Calu3 (cell line): ENCODE results near the gene SH2B3. TPM values are rescaled to one million over a fixed set of nuclear protein-coding genes. Genes with fewer than 3 reads are reported as not detected.

Experiments
- BruUV-seq: library from RNA; stranded (reverse); fragments of 400-500 nt; replicated peaks from 2 replicates; lab custom pipeline; 2021; lab: Mats Ljungman, UMichigan
- CTCF ChIA-PET: fragments of 300-600 bp; sonication (Branson Sonifier 250); formaldehyde crosslinking; loops from one replicate; lab custom pipeline; 2022; ENCODE audit warnings: antibody characterized with exemption; lab: Charles Lee
- DNase-seq: peaks from one replicate; pipeline ENCODE4 v3.0.0; 2022
- H3K27ac Mint-ChIP-seq: one replicate; pipeline ENCODE4 v1.8.0; 2022; ENCODE audit warnings: mixed read lengths; ENCODE audit not compliant: unreplicated experiment
- H3K27me3 Mint-ChIP-seq: one replicate; pipeline ENCODE4 v1.8.0; 2022; ENCODE audit warnings: mixed read lengths; ENCODE audit not compliant: unreplicated experiment
- H3K36me3 Mint-ChIP-seq: one replicate; pipeline ENCODE4 v1.8.0; 2022; ENCODE audit warnings: mild to moderate bottlenecking, moderate library complexity, mixed read lengths; ENCODE audit not compliant: insufficient read depth, unreplicated experiment
- H3K4me1 Mint-ChIP-seq: one replicate; pipeline ENCODE4 v1.8.0; 2022; ENCODE audit warnings: mild to moderate bottlenecking, low read depth, mixed read lengths; ENCODE audit not compliant: unreplicated experiment
- H3K4me3 Mint-ChIP-seq: one replicate; pipeline ENCODE4 v1.8.0; 2022; ENCODE audit warnings: mild to moderate bottlenecking, low read depth, moderate library complexity, mixed read lengths; ENCODE audit not compliant: unreplicated experiment
- H3K9me3 Mint-ChIP-seq: one replicate; pipeline ENCODE4 v1.8.0; 2022; ENCODE audit warnings: low read depth, mixed read lengths; ENCODE audit not compliant: unreplicated experiment
- intact Hi-C: fragments of 100-400 bp; cut with micrococcal nuclease; formaldehyde crosslinking; loops from one replicate; pipeline ENCODE4 v1.10.0; 2022; ENCODE audit not compliant: unreplicated experiment
- total RNA-seq: library from RNA; stranded (reverse); gene quantifications from 2 replicates; pipeline ENCODE4 v1.2.3, GENCODE V29; 2022
- TF ChIP-seq, protein P1 (sequence below): fragments of 200-600 bp; IDR thresholded peaks from one replicate; pipeline ENCODE4 v1.8.0; 2022; ENCODE audit warnings: antibody characterized with exemption; ENCODE audit not compliant: unreplicated experiment

The SH2B3 gene
- total RNA-seq, 1 experiment from 2014 or later = 14.3 TPM

- Mint-ChIP-seq H3K27ac (no peak overlapping the region), H3K27me3 (no peaks in the 10 kb centered on the region), H3K4me3 (no peak overlapping the region), H3K9me3 (no peaks in the 10 kb centered on the region), H3K4me1 (peaks cover 13% of the 10 kb centered on the region), H3K36me3 (no peaks in the 10 kb centered on the region)
- DNase-seq = no peak
- CTCF ChIA-PET = interaction anchor here (0.6 kb wide), 1 partner anchor 333 kb away, joined by 3 read pairs; no protein-coding TSS in a partner anchor
- no TSS peak for BruUV-seq
- intact Hi-C loops = no loop called here
- TF ChIP-seq, protein P1, sequence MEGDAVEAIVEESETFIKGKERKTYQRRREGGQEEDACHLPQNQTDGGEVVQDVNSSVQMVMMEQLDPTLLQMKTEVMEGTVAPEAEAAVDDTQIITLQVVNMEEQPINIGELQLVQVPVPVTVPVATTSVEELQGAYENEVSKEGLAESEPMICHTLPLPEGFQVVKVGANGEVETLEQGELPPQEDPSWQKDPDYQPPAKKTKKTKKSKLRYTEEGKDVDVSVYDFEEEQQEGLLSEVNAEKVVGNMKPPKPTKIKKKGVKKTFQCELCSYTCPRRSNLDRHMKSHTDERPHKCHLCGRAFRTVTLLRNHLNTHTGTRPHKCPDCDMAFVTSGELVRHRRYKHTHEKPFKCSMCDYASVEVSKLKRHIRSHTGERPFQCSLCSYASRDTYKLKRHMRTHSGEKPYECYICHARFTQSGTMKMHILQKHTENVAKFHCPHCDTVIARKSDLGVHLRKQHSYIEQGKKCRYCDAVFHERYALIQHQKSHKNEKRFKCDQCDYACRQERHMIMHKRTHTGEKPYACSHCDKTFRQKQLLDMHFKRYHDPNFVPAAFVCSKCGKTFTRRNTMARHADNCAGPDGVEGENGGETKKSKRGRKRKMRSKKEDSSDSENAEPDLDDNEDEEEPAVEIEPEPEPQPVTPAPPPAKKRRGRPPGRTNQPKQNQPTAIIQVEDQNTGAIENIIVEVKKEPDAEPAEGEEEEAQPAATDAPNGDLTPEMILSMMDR = no peak
Observed at GRCh38 chr12:111387747-111388323, 17.9 kb upstream of the SH2B3 start.

GRCh38 chr12:111389635-111390034, 16.1 kb upstream of the SH2B3 start:
- no TSS peak for BruUV-seq
- intact Hi-C loops = no loop called here
- CTCF ChIA-PET = interaction anchor here (0.6 kb wide), 1 partner anchor 48 kb away, joined by 11 read pairs; no protein-coding TSS in a partner anchor

GRCh38 chr12:111390910-111391309, 14.8 kb upstream of the SH2B3 start:
- CTCF ChIA-PET = no interaction called here
- Mint-ChIP-seq H3K27me3 (no peaks in the 10 kb centered on the region), H3K9me3 (no peaks in the 10 kb centered on the region), H3K27ac (no peak overlapping the region), H3K4me3 (no peak overlapping the region), H3K4me1 (peaks cover 13% of the 10 kb centered on the region), H3K36me3 (no peaks in the 10 kb centered on the region)
- intact Hi-C loops = no loop called here
- no peak for DNase-seq
- TF ChIP-seq, protein P1 = no peak
- BruUV-seq = no TSS peak

More at GRCh38 chr12:111389635-111390034, 16.1 kb upstream of the SH2B3 start:
- Mint-ChIP-seq H3K4me3 (no peak overlapping the region), H3K36me3 (no peaks in the 10 kb centered on the region), H3K4me1 (peaks cover 13% of the 10 kb centered on the region), H3K27ac (no peak overlapping the region), H3K9me3 (no peaks in the 10 kb centered on the region), H3K27me3 (no peaks in the 10 kb centered on the region)
- TF ChIP-seq, protein P1 = no peak
- DNase-seq = peak; percentile 71

- H3K27ac Mint-ChIP-seq = no peak overlapping the region
- TF ChIP-seq, protein P1 = no peak
- BruUV-seq = no TSS peak
- H3K36me3 Mint-ChIP-seq = peaks cover 5% of the 10 kb centered on the region
- peaks cover 26% of the 10 kb centered on the region for H3K4me1 Mint-ChIP-seq
- H3K4me3 Mint-ChIP-seq = no peak overlapping the region
- no peaks in the 10 kb centered on the region for H3K9me3 Mint-ChIP-seq
- no peak for DNase-seq
- CTCF ChIA-PET = interaction anchor here (0.6 to 0.7 kb wide), 2 partner anchors 132 to 718 kb away, joined by 4 read pairs; no protein-coding TSS in a partner anchor
- H3K27me3 Mint-ChIP-seq = no peaks in the 10 kb centered on the region
- intact Hi-C loops = no loop called here
Observed at GRCh38 chr12:111393700-111394300, 11.9 kb upstream of the SH2B3 start.
